Cardiac muscle cell (in vitro differentiated cells and primary cell): ENCODE data around the gene HHATL. TPM values are rescaled to one million over a fixed set of nuclear protein-coding genes. Genes with fewer than 3 reads are reported as not detected.

Experiments used
- DNase-seq, 2 donors: peaks; one replicate each; pipeline versions ENCODE4 v3.0.0 to v3.0.0-alpha.2; 2010 to 2017; ENCODE audit warnings: low read depth in 1 of 2, low spot score in 1 of 2
- H3K27ac ChIP-seq: fragments of 200-600 bp; sonication (generic); 2 replicates; pipeline ENCODE4 v1.5.1; 2016
- H3K27me3 ChIP-seq: fragments of 200-600 bp; sonication (generic); 2 replicates; pipeline ENCODE4 v1.6.0; 2016; ENCODE audit warnings: control low read depth
- H3K36me3 ChIP-seq: fragments of 200-600 bp; sonication (generic); 2 replicates; pipeline ENCODE4 v1.5.1; 2016; ENCODE audit warnings: control low read depth
- H3K4me1 ChIP-seq: fragments of 200-600 bp; sonication (generic); 2 replicates; pipeline ENCODE4 v1.8.1; 2017; ENCODE audit warnings: low read depth, mild to moderate bottlenecking, mixed run types
- H3K4me3 ChIP-seq: fragments of 200-600 bp; sonication (generic); 2 replicates; pipeline ENCODE4 v1.5.1; 2016; ENCODE audit warnings: mild to moderate bottlenecking
- H3K9me3 ChIP-seq: fragments of 200-600 bp; sonication (generic); 2 replicates; pipeline ENCODE4 v1.5.1; 2017; ENCODE audit warnings: low read depth, mild to moderate bottlenecking, control low read depth
- polyA plus RNA-seq: library from polyadenylated mRNA; unstranded; fragments of >200 nt; fragmentation: Nextera tagmentation; extraction: Ambion mirVana; gene quantifications from 2 replicates; pipeline ENCODE4 v1.2.1, GENCODE V29; 2016
- total RNA-seq: library from RNA; depleted of rRNA; stranded (reverse); fragments of >200 nt; gene quantifications from 2 replicates; pipeline ENCODE4 v1.2.3, GENCODE V29; 2016
- TF ChIP-seq, protein P1 (sequence below): IDR thresholded peaks from 2 replicates; pipeline ENCODE4 v1.5.1; 2012; ENCODE audit warnings: low read depth, mild to moderate bottlenecking, low read length

HHATL gene
- total and polyA plus RNA-seq, 2 experiments from 2014 or later, result 7.8 to 8.1 TPM

DNA sequence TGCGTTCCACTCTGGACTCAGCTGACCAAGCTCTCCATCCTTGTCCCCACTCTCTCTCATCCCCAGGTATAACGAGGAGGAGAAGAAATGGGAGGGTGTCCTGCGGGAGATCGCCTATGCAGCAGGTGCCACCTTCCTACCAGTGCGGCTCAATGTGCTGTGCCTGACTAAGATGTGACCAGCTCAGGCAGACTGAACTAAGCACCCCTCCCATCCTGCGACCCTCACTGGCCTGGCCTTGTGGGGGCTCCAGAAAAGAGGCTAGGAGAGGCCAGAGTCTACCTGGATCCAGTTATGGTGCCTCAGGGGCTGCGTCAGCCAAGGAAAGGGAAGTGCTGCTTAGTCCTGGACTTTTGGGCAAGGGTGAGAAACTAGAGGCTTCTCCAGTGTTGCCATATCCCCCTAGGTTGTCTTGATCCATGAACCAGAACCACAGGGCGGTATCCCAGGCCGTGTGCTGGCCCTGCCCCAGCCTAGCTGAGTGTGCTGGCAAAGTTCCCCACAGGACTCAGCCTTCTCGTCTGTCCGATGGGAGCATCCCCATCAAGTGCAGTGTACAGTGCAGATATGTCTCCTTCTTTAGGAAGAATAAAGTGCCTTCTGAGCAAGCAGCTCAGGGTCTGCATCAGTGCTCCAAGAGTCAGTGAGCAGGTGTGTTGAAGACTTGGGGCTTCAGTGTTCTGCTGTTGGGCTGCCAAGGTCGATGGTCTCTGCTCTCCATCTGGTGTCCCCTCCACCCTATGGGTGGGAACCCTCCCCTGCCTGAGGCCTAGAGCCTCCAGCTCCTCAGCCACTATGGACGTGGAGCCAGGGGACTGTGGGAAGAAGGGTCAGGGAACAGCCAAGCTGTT, 10.6 kb downstream of the HHATL start:
- Histone ChIP-seq H3K27me3 (no peaks in the 10 kb centered on the region), H3K9me3 (no peaks in the 10 kb centered on the region), H3K27ac (no peak overlapping the region), H3K4me3 (no peak overlapping the region), H3K36me3 (no peaks in the 10 kb centered on the region), H3K4me1 (no peaks in the 10 kb centered on the region)
- TF ChIP-seq, protein P1, sequence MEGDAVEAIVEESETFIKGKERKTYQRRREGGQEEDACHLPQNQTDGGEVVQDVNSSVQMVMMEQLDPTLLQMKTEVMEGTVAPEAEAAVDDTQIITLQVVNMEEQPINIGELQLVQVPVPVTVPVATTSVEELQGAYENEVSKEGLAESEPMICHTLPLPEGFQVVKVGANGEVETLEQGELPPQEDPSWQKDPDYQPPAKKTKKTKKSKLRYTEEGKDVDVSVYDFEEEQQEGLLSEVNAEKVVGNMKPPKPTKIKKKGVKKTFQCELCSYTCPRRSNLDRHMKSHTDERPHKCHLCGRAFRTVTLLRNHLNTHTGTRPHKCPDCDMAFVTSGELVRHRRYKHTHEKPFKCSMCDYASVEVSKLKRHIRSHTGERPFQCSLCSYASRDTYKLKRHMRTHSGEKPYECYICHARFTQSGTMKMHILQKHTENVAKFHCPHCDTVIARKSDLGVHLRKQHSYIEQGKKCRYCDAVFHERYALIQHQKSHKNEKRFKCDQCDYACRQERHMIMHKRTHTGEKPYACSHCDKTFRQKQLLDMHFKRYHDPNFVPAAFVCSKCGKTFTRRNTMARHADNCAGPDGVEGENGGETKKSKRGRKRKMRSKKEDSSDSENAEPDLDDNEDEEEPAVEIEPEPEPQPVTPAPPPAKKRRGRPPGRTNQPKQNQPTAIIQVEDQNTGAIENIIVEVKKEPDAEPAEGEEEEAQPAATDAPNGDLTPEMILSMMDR, result no peak
- DNase-seq, result no peak

DNA sequence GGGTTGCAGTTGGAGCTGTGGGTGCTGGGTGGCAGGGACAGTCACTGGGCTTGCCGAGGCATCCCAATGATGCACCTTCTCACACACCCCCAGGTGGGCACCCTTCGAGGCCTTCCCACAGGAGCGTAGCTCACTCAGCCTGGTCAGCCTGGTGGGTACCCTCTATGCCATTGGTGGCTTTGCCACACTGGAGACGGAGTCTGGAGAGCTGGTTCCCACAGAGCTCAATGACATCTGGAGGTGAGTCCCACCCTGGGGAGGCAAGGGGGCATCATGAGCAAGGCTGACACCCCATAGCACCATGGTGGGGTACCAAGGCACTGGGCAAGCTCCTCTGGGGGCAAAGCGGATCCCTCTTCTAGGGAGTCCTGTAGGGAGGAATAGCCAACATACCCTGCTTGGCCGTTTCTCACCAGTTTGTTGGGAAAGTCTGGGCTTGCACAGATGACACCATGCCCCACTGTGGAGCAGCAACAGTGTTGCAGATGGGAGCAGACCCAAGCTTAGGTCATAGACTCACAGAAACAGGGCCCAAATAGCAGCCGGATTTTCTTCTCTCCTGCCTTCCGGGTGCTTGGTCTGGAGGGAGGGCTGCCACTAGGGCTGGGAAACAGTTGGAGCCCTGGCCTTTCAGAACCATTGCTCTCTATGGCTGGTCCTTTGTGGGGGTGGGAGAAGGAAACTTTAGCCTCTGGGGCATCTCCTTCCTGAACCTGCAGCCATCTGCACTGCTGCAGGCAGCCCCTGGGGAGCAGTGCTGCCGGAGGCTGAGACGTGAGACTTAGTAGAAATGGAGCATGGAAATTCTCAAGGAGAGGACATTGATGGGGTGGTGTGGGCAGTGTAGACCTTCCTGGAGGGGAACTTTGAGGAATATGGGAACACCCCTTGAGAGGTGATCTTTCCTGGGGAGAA, 11.6 kb downstream of the HHATL start:
- no peak for DNase-seq
- H3K27ac ChIP-seq, result no peak overlapping the region
- no peaks in the 10 kb centered on the region for H3K9me3 ChIP-seq
- H3K4me3 ChIP-seq, result no peak overlapping the region
- TF ChIP-seq, protein P1, result no peak
- H3K4me1 ChIP-seq, result no peaks in the 10 kb centered on the region
- H3K27me3 ChIP-seq, result no peaks in the 10 kb centered on the region
- H3K36me3 ChIP-seq, result no peaks in the 10 kb centered on the region

DNA sequence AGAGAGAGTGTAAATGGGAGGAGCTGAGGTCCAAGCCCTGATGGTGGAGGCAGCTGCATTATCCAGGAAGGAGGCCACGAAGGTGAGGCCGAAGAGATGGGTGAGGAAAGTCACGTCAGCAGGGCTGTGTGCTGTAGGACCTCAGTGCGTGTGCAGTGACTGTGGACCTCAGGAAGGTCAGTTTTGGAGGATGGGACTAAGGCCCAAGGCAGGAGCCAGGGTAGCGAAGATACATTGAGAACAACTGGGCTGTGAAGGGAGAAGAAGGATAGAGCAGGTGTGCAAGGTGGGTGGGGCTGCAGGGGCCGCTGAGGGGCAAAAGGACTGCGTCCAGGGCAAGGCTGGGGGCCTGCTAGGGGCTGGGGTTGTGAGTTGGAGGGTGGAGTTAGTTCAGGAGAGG, 12.4 kb downstream of the HHATL start:
- TF ChIP-seq, protein P1, result no peak
- Histone ChIP-seq H3K27me3 (no peaks in the 10 kb centered on the region), H3K4me3 (no peak overlapping the region), H3K36me3 (no peaks in the 10 kb centered on the region), H3K9me3 (no peaks in the 10 kb centered on the region), H3K4me1 (peaks cover 3% of the 10 kb centered on the region), H3K27ac (no peak overlapping the region)
- no peak for DNase-seq

DNA sequence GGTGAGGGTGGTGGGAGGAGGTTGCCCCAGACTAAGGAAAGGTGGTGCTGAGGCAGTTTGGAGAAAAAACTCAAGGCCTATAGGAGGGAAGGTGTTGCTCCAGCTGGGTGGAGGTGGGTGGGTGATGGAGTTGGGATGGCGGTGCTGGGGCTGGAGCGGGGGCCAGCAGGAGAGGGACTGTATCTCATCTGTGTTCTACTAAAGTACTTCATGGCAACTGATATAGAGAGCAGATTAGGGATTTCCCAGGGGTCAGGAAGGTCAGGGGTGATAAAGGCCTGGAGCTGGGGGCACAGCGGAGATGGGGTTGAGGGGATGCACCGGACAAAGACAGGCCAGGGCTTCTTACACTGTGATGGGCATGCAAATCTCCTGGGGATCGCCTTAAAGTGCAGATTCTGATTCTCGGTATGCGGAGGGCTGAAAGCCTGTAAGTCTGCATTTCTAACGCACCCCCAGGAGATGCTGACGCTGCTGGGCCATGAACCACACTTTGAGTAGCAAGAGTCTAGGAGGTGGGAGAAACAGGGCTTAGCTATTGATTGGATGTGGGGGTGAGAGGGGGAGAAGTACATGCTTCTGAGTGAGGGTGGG, 13.1 kb downstream of the HHATL start:
- peaks cover 6% of the 10 kb centered on the region for H3K4me1 ChIP-seq
- no peaks in the 10 kb centered on the region for H3K27me3 ChIP-seq
- no peak overlapping the region for H3K27ac ChIP-seq
- TF ChIP-seq, protein P1, result no peak
- no peak for DNase-seq
- H3K36me3 ChIP-seq, result no peaks in the 10 kb centered on the region
- H3K4me3 ChIP-seq, result no peak overlapping the region
- H3K9me3 ChIP-seq, result no peaks in the 10 kb centered on the region
